A673 (cell line): ENCODE results near the gene SRP72.

Experiments
- EZH2 ChIP-seq: fragments of 200-600 bp; sonication (generic); IDR thresholded peaks from 2 replicates; pipeline ENCODE4 v1.6.1; 2017; ENCODE audit warnings: borderline replicate concordance, low read depth, mild to moderate bottlenecking, mixed read lengths, antibody characterized with exemption, low read length; ENCODE audit not compliant: poor library complexity, severe bottlenecking
- TF ChIP-seq, protein P1 (sequence below): fragments of 300-800, 200-600 bp; sonication (generic); conservative IDR thresholded peaks from 2 replicates; pipeline ENCODE4 v1.5.1; 2017; ENCODE audit warnings: low read depth, mild to moderate bottlenecking, antibody characterized with exemption, low read length, moderate library complexity, mixed read lengths

GRCh38 chr4:56505269-56506130 is 38.1 kb downstream of the SRP72 start, which contains the start of gene ARL9:
- TF ChIP-seq, protein P1, sequence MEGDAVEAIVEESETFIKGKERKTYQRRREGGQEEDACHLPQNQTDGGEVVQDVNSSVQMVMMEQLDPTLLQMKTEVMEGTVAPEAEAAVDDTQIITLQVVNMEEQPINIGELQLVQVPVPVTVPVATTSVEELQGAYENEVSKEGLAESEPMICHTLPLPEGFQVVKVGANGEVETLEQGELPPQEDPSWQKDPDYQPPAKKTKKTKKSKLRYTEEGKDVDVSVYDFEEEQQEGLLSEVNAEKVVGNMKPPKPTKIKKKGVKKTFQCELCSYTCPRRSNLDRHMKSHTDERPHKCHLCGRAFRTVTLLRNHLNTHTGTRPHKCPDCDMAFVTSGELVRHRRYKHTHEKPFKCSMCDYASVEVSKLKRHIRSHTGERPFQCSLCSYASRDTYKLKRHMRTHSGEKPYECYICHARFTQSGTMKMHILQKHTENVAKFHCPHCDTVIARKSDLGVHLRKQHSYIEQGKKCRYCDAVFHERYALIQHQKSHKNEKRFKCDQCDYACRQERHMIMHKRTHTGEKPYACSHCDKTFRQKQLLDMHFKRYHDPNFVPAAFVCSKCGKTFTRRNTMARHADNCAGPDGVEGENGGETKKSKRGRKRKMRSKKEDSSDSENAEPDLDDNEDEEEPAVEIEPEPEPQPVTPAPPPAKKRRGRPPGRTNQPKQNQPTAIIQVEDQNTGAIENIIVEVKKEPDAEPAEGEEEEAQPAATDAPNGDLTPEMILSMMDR = no peak
- no peak for TF ChIP-seq EZH2
